T-helper 17 cell (primary cell): Measurements from ENCODE around the gene MFAP1. TPM values are rescaled to one million over a fixed set of nuclear protein-coding genes. Genes with fewer than 3 reads are reported as not detected.
A peak's percentile ranks its signal among the peaks of the same experiment; 100 is the strongest.
"Not testable (repeated sequence)": the region's sequence is repeated elsewhere in the genome, so short reads cannot be mapped to it uniquely, and the experiment has no call there.

ENCODE experiments used
- ATAC-seq: fragments of 150-1000 bp; cut with Tn5 transposase; 2 replicates; pipeline ENCODE4 v1.10.0; 2021; ENCODE audit warnings: mild to moderate bottlenecking, moderate library complexity
- DNase-seq, 3 donors: peaks; one replicate each; pipeline versions ENCODE4 v3.0.0 to v3.0.0-alpha.2; 2020 to 2021
- H3K9me3 ChIP-seq: one replicate; pipeline ENCODE4 v1.7.0; 2013; ENCODE audit warnings: low read length, mild to moderate bottlenecking; ENCODE audit not compliant: control insufficient read depth, poor library complexity, severe bottlenecking
- H3K27ac Mint-ChIP-seq: one replicate; pipeline ENCODE4 v1.8.0; 2022; ENCODE audit warnings: mild to moderate bottlenecking, moderate library complexity, mixed read lengths
- H3K27me3 Mint-ChIP-seq: one replicate; pipeline ENCODE4 v1.8.0; 2022; ENCODE audit warnings: mixed read lengths
- H3K36me3 Mint-ChIP-seq: one replicate; pipeline ENCODE4 v1.8.0; 2022; ENCODE audit warnings: low read depth, mixed read lengths
- H3K4me1 Mint-ChIP-seq: one replicate; pipeline ENCODE4 v1.8.0; 2022; ENCODE audit warnings: mild to moderate bottlenecking, mixed read lengths
- H3K4me3 Mint-ChIP-seq: one replicate; pipeline ENCODE4 v1.8.0; 2022; ENCODE audit warnings: mild to moderate bottlenecking, moderate library complexity, mixed read lengths
- total RNA-seq, 4 donors: library from RNA in 2 of 4; stranded (reverse) in 2 of 4; gene quantifications; one replicate each; pipeline ENCODE4 v1.2.3 and lab custom pipeline; 2022 to 2026

The MFAP1 gene
- total RNA-seq (10 to 100 TPM in 1 of 2 donors, 1 to 10 TPM in 1; 8.9 to 12.1 TPM), total RNA-seq (lab: John Stamatoyannopoulos, UW) (21.8 to 47.2 reads per million in 2 donors)

GRCh38 chr15:43824302-43825246 lies at the start of gene MFAP1:
Gene MFAP1, minus strand, starts transcription at chr15:43824690. Its CDS starts 121 bp downstream, at chr15:43824569.
- no peaks in the 10 kb centered on the region for H3K9me3 ChIP-seq
- peak within 1 kb of the TSS; percentile 99 for H3K27ac Mint-ChIP-seq
- peak; percentile 78 to 87 (median 80) for DNase-seq
- H3K27me3 Mint-ChIP-seq: no peaks in the 10 kb centered on the region
- no peaks in the 10 kb centered on the region for H3K36me3 Mint-ChIP-seq
- peaks cover 37% of the 10 kb centered on the region for H3K4me1 Mint-ChIP-seq
- H3K4me3 Mint-ChIP-seq: peak within 1 kb of the TSS; percentile 98
- ATAC-seq: peak; percentile 89

GRCh38 chr15:43873651-43874050 lies 49.2 kb upstream of the MFAP1 start:
- Mint-ChIP-seq H3K4me1 (peaks cover 7% of the 10 kb centered on the region), H3K4me3 (no peak overlapping the region), H3K36me3 (peaks cover 3% of the 10 kb centered on the region), H3K27me3 (no peaks in the 10 kb centered on the region), H3K27ac (peak overlapping the region; percentile 72)
- no peak for DNase-seq
- no peaks in the 10 kb centered on the region for H3K9me3 ChIP-seq
- ATAC-seq: no peak

- ATAC-seq (no peak), DNase-seq (no peak)
- peaks cover 7% of the 10 kb centered on the region for H3K4me1 Mint-ChIP-seq
- H3K27ac Mint-ChIP-seq: no peak overlapping the region
- H3K36me3 Mint-ChIP-seq: peaks cover 3% of the 10 kb centered on the region
- H3K27me3 Mint-ChIP-seq: no peaks in the 10 kb centered on the region
- H3K9me3 ChIP-seq: no peaks in the 10 kb centered on the region
- H3K4me3 Mint-ChIP-seq: no peak overlapping the region
Measured at GRCh38 chr15:43872416-43873020, 48.0 kb upstream of the MFAP1 start.

DNA sequence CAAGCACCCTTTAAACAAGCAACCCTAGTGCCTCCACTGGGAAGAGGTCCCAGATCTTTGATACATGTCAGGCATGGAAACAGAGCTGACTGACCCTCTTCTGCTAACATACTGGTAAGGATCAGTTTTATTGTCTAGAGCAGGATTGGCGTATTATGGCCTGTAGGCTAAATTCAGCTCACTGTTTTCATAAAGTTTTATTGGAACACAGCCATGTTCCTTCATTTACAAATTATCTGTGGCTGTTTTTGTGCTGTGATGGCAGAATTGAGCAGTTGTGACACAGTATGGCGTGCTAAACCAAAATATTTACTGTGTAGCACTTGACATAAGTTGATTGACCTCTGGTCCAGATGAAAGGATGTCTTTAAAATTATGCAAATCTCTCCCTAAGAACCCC lies 47.3 kb upstream of the MFAP1 start:
- H3K27me3 Mint-ChIP-seq: no peaks in the 10 kb centered on the region
- DNase-seq (no peak), ATAC-seq (no peak)
- H3K36me3 Mint-ChIP-seq: peaks cover 3% of the 10 kb centered on the region
- no peak overlapping the region for H3K4me3 Mint-ChIP-seq
- H3K4me1 Mint-ChIP-seq: peaks cover 7% of the 10 kb centered on the region
- no peak overlapping the region for H3K27ac Mint-ChIP-seq
- no peaks in the 10 kb centered on the region for H3K9me3 ChIP-seq

DNA sequence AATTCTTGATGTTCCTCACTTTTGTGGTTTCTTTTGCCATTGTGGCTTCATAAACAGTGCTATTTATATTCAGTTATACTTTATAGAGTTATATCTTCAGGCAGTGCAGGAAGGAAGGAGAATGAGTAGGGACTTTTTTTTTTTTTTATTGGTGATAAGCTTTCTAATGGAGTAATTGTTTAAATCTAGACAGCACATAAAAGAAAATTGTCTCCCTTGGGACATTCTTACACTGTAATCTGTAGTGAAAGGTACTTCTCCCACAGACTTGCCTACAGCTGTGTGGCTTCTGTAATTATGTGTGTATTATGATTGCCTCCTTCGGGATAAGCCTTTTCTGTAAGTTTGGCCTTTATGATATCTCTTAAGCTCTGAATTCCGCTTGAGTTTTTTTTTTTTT lies 43.9 kb upstream of the MFAP1 start:
- peaks cover 5% of the 10 kb centered on the region for H3K36me3 Mint-ChIP-seq
- no peaks in the 10 kb centered on the region for H3K27me3 Mint-ChIP-seq
- no peak overlapping the region for H3K4me3 Mint-ChIP-seq
- peaks cover 7% of the 10 kb centered on the region for H3K4me1 Mint-ChIP-seq
- no peak for ATAC-seq
- no peaks in the 10 kb centered on the region for H3K9me3 ChIP-seq
- no peak for DNase-seq
- peak overlapping the region; percentile 39 for H3K27ac Mint-ChIP-seq

GRCh38 chr15:43867096-43867495 lies 42.6 kb upstream of the MFAP1 start:
- Mint-ChIP-seq H3K4me3 (no peak overlapping the region), H3K27me3 (no peaks in the 10 kb centered on the region), H3K4me1 (peaks cover 5% of the 10 kb centered on the region), H3K27ac (no peak overlapping the region), H3K36me3 (peaks cover 5% of the 10 kb centered on the region)
- DNase-seq (no peak), ATAC-seq (no peak)
- no peaks in the 10 kb centered on the region for H3K9me3 ChIP-seq

DNA sequence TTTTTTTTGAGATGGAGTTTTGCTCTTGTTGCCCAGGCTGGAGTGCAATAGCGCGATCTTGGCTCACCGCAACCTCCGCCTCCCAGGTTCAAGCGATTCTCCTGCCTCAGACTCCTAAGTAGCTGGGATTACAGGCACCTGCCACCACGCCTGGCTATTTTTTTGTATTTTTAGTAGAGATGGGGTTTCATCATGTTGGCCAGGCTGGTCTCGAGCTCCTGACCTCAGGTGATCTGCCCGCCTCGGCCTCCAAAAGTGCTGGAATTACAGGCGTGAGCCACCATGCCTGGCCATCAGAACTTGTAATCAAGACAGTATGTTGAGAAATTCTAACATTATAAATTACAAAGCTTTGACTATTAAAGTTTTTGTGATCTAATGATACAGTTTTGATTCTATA lies 42.1 kb upstream of the MFAP1 start:
- H3K9me3 ChIP-seq, H3K4me1 Mint-ChIP-seq, H3K4me3 Mint-ChIP-seq, H3K27ac Mint-ChIP-seq, H3K27me3 Mint-ChIP-seq, H3K36me3 Mint-ChIP-seq, DNase-seq, ATAC-seq: not testable (repeated sequence)

GRCh38 chr15:43859546-43859945 lies 35.1 kb upstream of the MFAP1 start:
- H3K36me3 Mint-ChIP-seq: peaks cover 2% of the 10 kb centered on the region
- DNase-seq: no peak
- ATAC-seq: no peak
- no peaks in the 10 kb centered on the region for H3K9me3 ChIP-seq
- H3K4me1 Mint-ChIP-seq: peaks cover 2% of the 10 kb centered on the region
- H3K27me3 Mint-ChIP-seq: no peaks in the 10 kb centered on the region
- H3K4me3 Mint-ChIP-seq: no peak overlapping the region
- H3K27ac Mint-ChIP-seq: no peak overlapping the region

GRCh38 chr15:43854801-43855200 lies 30.3 kb upstream of the MFAP1 start:
- Mint-ChIP-seq H3K36me3 (no peaks in the 10 kb centered on the region), H3K4me3 (no peak overlapping the region), H3K27ac (no peak overlapping the region), H3K27me3 (no peaks in the 10 kb centered on the region), H3K4me1 (peaks cover 2% of the 10 kb centered on the region)
- DNase-seq (no peak), ATAC-seq (no peak)
- H3K9me3 ChIP-seq: no peaks in the 10 kb centered on the region

DNA sequence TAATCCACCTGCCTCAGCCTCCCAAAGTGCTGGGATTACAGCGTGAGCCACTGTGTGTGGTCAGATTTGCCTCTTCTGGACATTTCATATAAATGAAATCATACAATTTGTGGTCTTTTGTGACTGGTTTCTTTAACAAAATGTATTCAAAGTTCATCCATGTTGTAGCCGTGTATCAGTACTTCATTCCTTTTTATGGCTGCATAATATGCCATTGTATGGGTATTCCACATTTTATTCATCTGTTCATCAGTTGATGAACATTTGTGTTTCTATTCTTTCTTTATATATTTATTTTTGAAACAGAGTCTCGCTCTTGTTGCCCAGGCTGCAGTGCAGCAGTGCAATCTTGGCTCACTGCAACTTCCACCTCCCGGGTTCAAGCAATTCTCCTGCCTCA lies 28.1 kb upstream of the MFAP1 start:
- Mint-ChIP-seq H3K27me3 (no peaks in the 10 kb centered on the region), H3K36me3 (no peaks in the 10 kb centered on the region), H3K4me3 (no peak overlapping the region), H3K27ac (no peak overlapping the region), H3K4me1 (no peaks in the 10 kb centered on the region)
- DNase-seq (no peak), ATAC-seq (no peak)
- no peaks in the 10 kb centered on the region for H3K9me3 ChIP-seq

- no peaks in the 10 kb centered on the region for H3K4me1 Mint-ChIP-seq
- no peaks in the 10 kb centered on the region for H3K36me3 Mint-ChIP-seq
- no peaks in the 10 kb centered on the region for H3K9me3 ChIP-seq
- H3K27me3 Mint-ChIP-seq: no peaks in the 10 kb centered on the region
- H3K4me3 Mint-ChIP-seq: no peak overlapping the region
- ATAC-seq (no peak), DNase-seq (no peak)
- no peak overlapping the region for H3K27ac Mint-ChIP-seq
Measured at GRCh38 chr15:43851251-43851650, 26.8 kb upstream of the MFAP1 start.

DNA sequence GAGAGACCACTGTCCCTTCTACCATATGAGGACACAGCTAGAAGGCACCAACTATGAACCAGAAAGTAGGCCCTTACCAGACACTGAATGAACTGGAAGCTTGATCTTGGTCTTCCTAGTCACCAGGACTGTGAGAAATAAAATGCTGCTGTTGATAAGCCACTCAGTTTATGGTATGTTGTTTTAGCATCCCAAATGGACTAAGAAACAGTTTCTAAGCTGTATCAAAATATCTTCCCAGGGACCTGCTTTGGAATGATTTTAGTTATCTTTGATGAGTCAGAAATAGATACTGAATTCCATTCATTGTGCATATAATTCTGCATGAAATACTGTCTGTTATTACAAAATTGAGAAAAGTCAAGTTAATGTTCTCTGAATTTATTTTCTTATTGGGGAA lies 20.9 kb upstream of the MFAP1 start:
- H3K4me1 Mint-ChIP-seq: no peaks in the 10 kb centered on the region
- ATAC-seq (no peak), DNase-seq (no peak)
- peak overlapping the region; percentile 30 for H3K27ac Mint-ChIP-seq
- H3K4me3 Mint-ChIP-seq: no peak overlapping the region
- no peaks in the 10 kb centered on the region for H3K27me3 Mint-ChIP-seq
- H3K9me3 ChIP-seq: no peaks in the 10 kb centered on the region
- peaks cover 4% of the 10 kb centered on the region for H3K36me3 Mint-ChIP-seq

GRCh38 chr15:43832485-43832884 lies 8.0 kb upstream of the MFAP1 start:
- not testable (repeated sequence) for H3K27me3 Mint-ChIP-seq, H3K9me3 ChIP-seq, ATAC-seq, DNase-seq, H3K36me3 Mint-ChIP-seq
- H3K4me3 Mint-ChIP-seq: peak overlapping the region; percentile 61
- H3K27ac Mint-ChIP-seq: peak overlapping the region; percentile 71
- H3K4me1 Mint-ChIP-seq: peaks cover 30% of the 10 kb centered on the region
